Measurements from ENCODE around the gene RUNX1. TPM values are rescaled to one million over a fixed set of nuclear protein-coding genes. Genes with fewer than 3 reads are reported as not detected.
A peak's percentile ranks its signal among the peaks of the same experiment; 100 is the strongest.

RUNX1 gene
- total and polyA plus RNA-seq, 2 donors (not counting 1 experiment from before 2014, with no cell fraction given), result 26.3 to 73.0 TPM

DNA sequence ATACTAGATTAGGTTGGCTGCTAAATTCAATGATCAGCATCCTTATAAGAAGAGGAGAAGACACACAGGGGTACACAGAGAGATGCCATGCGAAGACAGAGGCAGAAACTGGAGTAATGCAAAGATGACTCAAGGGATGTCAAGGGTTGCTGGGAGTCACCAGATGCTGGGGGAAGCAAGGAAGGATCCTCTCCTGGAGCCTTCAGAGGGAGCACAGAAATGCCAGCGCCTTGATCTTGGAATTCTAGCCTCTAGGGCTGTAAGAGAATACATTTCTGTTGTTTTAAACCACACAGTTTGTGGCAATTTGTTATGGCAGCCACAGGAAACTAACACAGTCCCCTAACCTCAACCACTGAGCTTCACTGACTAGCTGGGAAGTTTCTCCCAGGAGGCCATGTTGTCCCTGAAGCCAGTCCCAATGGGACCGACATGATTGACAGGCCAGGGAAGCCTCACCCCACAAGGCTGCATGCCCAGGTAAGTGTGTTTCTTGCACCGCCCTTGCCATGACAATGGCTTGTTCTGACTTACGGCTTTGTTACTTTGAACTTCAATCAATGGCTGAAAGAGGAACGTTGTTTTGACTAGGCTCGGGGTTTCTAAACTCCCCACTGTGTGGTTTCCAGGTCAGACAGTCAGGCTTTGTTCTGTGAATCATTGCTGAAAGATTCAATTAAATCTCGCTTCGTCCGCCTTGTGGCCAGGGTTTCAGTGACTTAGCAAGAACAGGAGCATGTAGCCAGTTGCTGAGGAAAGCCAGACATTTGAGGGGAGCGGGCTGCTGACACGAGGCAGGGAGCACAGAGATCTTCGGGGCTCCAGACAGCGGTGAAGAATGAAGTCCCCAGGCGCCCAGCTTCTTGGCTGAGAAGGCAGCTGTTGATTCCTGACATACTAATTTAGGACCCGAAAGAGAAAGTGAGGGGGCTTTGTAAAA is 62.3 kb downstream of the RUNX1 start:
- peak overlapping the region in 2 of 5 experiments; percentile 16 to 31 for H3K4me3 ChIP-seq (ENCODE audit: control extremely low read depth in 1 of 5, extremely low read depth in 1 of 5, insufficient read depth in 1 of 5, low read depth in 2 of 5, low read length in 4 of 5)
- POLR2A ChIA-PET, result interaction anchor here (0.6 to 1.0 kb wide), 2 partner anchors 62 to 141 kb away, joined by 3 to 4 read pairs; partner anchors contain the start of gene RUNX1

More for the DNA sequence above, 62.3 kb downstream of the RUNX1 start:
- ATAC-seq (ENCODE audit: low read depth), result peak; percentile 56
- Histone ChIP-seq H3K79me2 (ENCODE audit: control insufficient read depth, insufficient read depth, low read length) (peaks cover 64% of the 10 kb centered on the region), H3K9ac (ENCODE audit: low read length) (peak overlapping the region; percentile 42), H3K4me1 (ENCODE audit: control insufficient read depth in 2 of 2, insufficient read depth in 2 of 2, low read length in 2 of 2) (peaks cover 49 to 50% of the 10 kb centered on the region in 2 donors), H2AFZ (ENCODE audit: insufficient read depth, low read depth, low read length, poor library complexity, severe bottlenecking) (peak overlapping the region; percentile 23), H3K36me3 (replicated peaks in 1 of 2; ENCODE audit: control extremely low read depth in 1 of 2, control insufficient read depth in 1 of 2, extremely low read depth in 1 of 2, insufficient read depth in 2 of 2, low read length in 1 of 2) (peaks cover 0 to 3% of the 10 kb centered on the region in 2 experiments), H3K4me2 (replicated peaks; ENCODE audit: low read depth, low read length, poor library complexity, severe bottlenecking) (peak overlapping the region; percentile 64), H3K27ac (ENCODE audit: low read length in 2 of 2) (peak overlapping the region in 1 of 2 donors; percentile 65), H4K20me1 (ENCODE audit: control insufficient read depth, insufficient read depth, low read length, poor library complexity, severe bottlenecking) (peaks cover 89% of the 10 kb centered on the region), H3K9me3 (ENCODE audit: control extremely low read depth in 1 of 3, control insufficient read depth in 2 of 3, insufficient read depth in 1 of 3, low read length in 2 of 3) (no peaks in the 10 kb centered on the region), H3K27me3 (replicated peaks in 1 of 4; ENCODE audit: control extremely low read depth in 1 of 4, control insufficient read depth in 3 of 4, insufficient read depth in 4 of 4, low read length in 3 of 4) (no peaks in the 10 kb centered on the region)
- H3K27me3 Mint-ChIP-seq, result no peaks in the 10 kb centered on the region
- H3K9me3 Mint-ChIP-seq (ENCODE audit: insufficient read depth), result no peaks in the 10 kb centered on the region
- CTCF ChIA-PET, result interaction anchor here (0.6 to 1.5 kb wide), 3 partner anchors 40 to 97 kb away, joined by 3 to 4 read pairs (median 3); no protein-coding TSS in a partner anchor
- H3K4me1 Mint-ChIP-seq, result peaks cover 75% of the 10 kb centered on the region
- H3K4me3 Mint-ChIP-seq, result peak overlapping the region; percentile 65
- WGBS (ENCODE audit: insufficient coverage), result 17% methylated on average over 15 of the region's 16 CpGs
- intact Hi-C loops (cut with micrococcal nuclease), result loop anchor here (2.0 to 10.0 kb wide), 3 partner anchors 40 to 64 kb away; no protein-coding TSS in a partner anchor
- DNase-seq, result peak; percentile 45
- peak overlapping the region; percentile 77 for H3K27ac Mint-ChIP-seq
- no peak for TF ChIP-seq EZH2 (IDR thresholded peaks at IDR 0.05; ENCODE audit: borderline replicate concordance, insufficient read depth, low read depth, low read length, poor library complexity, severe bottlenecking)
- TF ChIP-seq, protein P1, sequence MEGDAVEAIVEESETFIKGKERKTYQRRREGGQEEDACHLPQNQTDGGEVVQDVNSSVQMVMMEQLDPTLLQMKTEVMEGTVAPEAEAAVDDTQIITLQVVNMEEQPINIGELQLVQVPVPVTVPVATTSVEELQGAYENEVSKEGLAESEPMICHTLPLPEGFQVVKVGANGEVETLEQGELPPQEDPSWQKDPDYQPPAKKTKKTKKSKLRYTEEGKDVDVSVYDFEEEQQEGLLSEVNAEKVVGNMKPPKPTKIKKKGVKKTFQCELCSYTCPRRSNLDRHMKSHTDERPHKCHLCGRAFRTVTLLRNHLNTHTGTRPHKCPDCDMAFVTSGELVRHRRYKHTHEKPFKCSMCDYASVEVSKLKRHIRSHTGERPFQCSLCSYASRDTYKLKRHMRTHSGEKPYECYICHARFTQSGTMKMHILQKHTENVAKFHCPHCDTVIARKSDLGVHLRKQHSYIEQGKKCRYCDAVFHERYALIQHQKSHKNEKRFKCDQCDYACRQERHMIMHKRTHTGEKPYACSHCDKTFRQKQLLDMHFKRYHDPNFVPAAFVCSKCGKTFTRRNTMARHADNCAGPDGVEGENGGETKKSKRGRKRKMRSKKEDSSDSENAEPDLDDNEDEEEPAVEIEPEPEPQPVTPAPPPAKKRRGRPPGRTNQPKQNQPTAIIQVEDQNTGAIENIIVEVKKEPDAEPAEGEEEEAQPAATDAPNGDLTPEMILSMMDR (IDR thresholded peaks at IDR 0.05), result no peak

Data from B cell (primary cell).